ENCODE measurements around the gene NCOR1. TPM values are rescaled to one million over a fixed set of nuclear protein-coding genes. Genes with fewer than 3 reads are reported as not detected.
"Not testable (repeated sequence)": the region's sequence is repeated elsewhere in the genome, so short reads cannot be mapped to it uniquely, and the experiment has no call there.

NCOR1 gene
- total RNA-seq, 1 donor from 2014 or later, result 60.7 TPM

DNA sequence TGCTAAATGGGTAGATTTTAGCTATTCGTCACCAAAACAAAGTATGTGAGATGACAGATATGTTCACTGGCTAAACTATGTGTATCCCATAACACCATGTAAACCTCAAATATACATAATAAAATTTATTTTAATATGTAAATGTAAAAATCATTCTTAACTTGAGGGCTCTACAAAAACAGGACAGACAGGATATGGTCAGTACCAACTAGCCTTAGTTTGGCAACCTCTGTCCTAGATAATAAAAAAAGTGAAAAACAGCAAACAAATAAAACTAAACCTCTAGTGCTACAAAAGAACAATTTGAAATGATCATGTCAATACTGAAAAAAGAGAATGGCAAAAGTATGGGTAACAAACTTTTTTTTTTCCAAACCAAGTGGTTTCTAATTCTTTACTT lies 33.8 kb downstream of the NCOR1 start:
- intact Hi-C loops (cut with DNase I), result no loop called here
- ATAC-seq (no peak), DNase-seq (ENCODE audit: missing footprints) (no peak)

DNA sequence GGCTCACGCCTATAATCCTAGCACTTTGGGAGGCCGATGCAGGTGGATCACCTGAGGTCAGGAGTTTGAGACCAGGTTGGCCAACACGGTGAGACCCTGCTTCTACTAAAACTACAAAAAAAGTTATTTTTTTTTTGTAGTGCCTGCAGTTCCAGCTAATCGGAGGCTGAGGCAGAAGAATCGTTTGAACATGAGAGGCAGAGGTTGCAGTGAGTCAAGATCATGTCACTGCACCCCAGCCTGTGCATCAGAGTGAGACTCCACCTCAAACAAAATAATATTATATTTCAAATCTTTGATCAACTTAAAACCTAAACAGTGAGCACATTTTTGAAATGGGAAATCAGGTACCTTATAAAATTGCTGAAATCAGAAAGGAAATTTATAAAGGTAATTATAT lies 36.5 kb downstream of the NCOR1 start:
- DNase-seq (ENCODE audit: missing footprints), result no peak
- no peak for ATAC-seq
- intact Hi-C loops (cut with DNase I), result no loop called here

DNA sequence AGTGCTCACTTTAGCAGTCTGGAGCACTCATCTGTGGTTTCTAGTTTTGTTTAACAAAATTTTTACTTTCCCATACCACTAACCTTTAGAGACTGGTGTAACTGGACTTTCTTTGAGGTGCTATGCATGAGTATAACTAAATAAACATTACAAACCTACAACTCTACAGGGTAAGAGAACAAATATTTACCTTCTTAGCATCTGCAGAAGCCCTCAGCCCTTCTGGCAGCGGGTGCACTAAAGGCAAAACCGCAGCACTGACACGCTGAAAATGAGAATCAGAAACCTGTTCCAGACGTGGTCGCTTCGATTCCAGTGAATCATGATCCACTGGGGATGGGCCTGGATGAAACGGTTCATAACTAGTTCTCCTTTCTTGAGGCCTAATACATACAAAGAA lies 43.7 kb downstream of the NCOR1 start:
- ATAC-seq (no peak), DNase-seq (ENCODE audit: missing footprints) (no peak)
- intact Hi-C loops (cut with DNase I), result no loop called here

DNA sequence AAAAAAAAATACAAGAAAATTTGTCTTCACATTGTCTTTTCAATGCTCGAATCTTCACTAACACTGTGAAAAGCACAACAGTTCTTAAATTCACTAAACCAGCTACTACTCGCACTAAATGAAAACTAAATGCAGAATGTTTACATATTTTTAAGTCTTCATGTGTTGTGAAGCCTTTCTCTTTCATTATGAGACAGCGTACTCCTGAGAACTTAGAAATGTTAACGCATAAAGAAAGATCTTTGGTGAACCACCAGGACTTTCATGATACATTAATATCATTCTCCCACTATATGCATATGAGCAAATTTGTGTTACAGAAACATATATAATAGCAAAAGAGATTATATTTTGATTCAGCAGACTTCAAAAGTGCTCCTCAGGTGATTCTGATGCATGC lies 48.6 kb downstream of the NCOR1 start:
- intact Hi-C loops (cut with DNase I); ATAC-seq; DNase-seq (ENCODE audit: missing footprints): not testable (repeated sequence)

DNA sequence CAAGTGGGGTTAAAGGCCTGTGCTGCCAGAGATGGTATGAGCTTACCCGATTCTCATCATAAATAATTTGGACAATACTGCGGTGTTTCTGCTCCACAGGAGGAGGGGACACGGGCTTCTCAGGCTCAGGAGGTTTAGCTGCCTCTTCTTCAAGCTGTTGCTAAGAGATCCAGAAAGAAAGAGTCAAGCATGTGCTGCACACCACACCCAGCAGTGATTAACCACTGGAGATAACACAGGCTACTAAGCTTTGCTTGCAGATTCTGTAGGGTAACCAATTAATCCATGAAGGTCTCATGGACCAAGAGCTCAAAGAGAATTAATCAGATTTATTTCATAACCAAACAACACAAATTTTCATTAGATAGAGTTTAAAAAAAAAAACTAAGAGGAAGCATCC lies 56.6 kb downstream of the NCOR1 start:
- no peak for DNase-seq (ENCODE audit: missing footprints)
- intact Hi-C loops (cut with DNase I), result no loop called here
- ATAC-seq, result no peak

DNA sequence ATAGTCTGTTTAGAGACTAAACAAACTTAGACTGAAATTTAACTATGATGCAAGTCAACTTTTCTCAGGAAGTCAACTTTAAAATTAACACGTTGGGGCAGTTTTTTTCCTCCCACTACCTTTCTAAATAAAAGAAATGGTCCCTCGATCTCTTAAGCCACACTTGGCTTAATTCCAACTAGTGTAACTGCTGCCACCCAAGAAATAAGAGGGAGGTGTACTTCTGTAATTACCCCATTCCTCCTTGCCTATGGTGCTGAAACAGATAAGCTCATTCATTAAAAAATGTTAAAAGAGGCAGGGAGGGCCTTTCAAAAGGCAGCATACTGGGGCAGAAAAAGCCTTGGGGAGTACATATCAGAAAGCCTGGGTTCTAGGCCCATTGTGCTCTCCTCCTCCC lies 59.8 kb downstream of the NCOR1 start:
- no peak for ATAC-seq
- intact Hi-C loops (cut with DNase I), result no loop called here

DNA sequence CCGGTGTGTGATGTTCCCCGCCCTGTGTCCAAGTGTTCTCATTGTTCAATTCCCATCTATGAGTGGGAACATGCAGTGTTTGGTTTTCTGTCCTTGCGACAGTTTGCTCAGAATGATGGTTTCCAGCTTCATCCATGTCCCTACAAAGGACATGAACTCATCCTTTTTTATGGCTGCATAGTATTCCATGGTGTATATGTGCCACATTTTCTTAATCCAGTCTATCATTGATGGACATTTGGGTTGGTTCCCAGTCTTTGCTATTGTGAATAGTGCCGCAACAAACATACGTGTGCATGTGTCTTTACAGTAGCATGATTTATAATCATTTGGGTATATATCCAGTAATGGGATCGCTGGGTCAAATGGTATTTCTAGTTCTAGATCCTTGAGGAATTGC lies 63.0 kb downstream of the NCOR1 start:
- ATAC-seq; intact Hi-C loops (cut with DNase I); DNase-seq (ENCODE audit: missing footprints): not testable (repeated sequence)

More for the DNA sequence above, 59.8 kb downstream of the NCOR1 start:
- no peak for DNase-seq (ENCODE audit: missing footprints)

DNA sequence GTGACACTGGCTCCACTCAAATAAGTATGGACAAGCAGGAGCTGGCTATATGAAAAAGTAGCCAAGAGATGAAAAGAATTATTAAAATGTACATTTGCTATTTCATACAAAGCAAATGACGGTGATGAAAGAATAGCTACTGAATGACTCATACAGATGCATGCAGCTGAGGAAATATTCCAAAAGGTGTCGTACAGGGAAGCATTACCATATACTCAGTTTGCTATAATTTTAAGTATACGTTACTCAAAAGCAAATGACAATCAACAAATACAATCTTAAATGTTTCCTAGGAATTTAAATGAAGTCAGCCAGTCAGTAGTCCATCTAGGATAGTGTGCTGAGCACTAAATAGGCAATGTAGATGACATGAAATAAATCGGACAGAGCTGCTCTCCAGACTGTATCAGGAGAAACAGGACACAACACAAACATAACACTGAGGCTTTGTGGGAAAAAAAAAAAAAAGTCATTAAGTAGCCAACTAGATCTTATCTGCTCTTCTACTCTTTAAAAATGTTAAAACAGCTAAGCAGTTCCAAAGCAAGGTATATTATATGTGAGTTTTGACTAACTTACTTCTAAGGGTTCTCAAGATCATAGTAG lies 65.0 kb downstream of the NCOR1 start:
- ATAC-seq, result no peak
- DNase-seq (ENCODE audit: missing footprints), result no peak
- intact Hi-C loops (cut with DNase I), result no loop called here

DNA sequence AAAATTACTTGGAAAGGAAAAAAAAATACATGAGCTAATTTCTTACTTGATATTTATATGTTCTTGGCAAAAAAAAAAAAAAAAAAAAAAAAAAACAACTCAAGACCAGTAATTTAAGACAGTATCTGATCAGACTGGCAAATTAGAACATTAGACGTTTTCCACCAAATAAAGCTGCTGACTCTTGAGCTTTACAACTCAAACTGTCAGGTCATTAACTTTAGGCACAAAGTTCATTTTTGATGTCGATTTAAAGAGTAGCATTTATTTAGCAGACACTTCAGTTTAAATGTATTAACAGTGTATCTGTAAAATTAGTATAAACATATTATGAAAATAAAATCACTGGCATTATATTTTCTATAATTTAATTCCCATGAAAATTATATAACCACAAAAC lies 66.7 kb downstream of the NCOR1 start:
- ATAC-seq (no peak), DNase-seq (ENCODE audit: missing footprints) (no peak)
- intact Hi-C loops (cut with DNase I), result no loop called here

DNA sequence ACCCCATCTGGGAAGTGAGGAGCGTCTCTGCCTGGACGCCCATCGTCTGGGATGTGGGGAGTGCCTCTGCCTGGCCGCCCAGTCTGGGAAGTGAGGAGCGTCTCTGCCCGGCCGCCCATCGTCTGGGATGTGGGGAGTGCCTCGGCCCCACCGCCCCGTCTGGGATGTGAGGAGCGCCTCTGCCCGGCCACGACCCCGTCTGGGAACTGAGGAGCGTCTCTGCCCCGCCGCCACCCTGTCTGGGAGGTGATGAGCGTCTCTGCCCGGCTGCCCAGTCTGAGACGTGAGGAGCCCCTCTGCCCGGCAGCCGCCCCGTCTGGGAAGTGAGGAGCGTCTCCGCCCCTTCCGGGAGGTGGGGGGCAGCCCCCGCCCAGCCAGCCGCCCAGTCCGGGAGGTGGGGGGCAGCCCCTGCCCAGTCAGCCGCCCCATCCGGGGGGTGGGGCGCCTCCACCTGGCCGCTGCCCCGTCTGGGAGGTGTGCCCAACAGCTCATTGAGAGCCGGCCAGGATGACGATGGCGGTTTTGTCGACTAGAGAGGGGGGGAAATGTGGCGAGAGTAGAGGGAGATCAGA lies 69.9 kb downstream of the NCOR1 start:
- intact Hi-C loops (cut with DNase I); DNase-seq (ENCODE audit: missing footprints); ATAC-seq: not testable (repeated sequence)

DNA sequence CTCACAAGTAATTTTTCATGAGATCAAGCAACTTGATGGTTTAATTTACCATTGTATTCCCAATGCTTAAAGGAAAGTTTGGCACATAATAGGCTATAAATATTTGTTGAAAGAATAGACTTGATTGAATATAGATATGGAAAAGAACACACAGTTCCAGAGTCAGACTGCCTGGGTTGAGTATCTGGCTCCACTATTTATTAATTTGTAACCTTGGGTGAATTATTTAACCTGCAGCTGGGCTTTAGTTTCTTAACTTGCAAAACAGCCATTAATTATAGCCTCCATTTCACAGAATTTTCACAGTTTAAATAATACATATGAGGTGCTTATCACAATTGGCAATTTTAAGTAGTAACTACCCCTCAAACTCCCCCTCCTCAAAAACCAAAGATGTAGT lies 73.6 kb downstream of the NCOR1 start:
- intact Hi-C loops (cut with DNase I), result no loop called here
- DNase-seq (ENCODE audit: missing footprints), result no peak
- ATAC-seq, result no peak

DNA sequence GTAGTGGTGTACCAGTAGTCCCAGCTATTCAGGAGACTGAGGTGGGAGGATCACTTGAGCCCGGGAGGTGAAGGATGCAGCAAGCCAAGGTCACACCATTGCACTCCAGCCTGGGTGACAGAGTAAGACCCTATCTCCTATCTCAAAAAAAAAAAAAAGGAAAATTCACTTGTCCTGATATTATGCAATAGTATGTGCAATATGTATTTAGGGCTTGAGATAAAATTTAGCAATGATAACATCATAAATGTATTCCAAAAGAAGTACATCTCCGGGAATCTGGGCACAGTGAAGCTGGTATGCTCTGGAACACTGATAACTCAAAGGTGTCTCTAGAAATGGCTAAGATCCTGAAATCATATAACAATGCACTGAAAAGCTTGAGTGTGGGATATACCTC lies 74.5 kb downstream of the NCOR1 start:
- intact Hi-C loops (cut with DNase I), result no loop called here
- DNase-seq (ENCODE audit: missing footprints) (no peak), ATAC-seq (no peak)

DNA sequence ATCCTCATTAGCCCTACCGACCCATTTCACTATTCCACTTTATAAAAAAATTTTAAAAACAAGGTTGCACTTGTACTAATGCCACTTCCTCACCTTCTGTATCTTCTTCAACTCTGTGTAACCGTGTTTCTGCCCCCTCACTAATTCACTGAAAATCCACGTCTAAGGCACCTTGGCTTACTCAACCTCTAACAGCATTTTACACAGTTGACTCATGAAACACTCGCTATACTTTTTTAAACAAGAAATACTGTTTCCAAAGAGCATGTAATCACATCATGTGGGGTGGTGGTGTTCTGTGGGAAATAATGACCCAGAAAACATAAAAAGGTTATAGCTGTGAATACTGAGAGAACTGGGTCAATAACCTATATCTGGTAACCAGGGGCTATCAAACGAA lies 79.9 kb downstream of the NCOR1 start:
- DNase-seq (ENCODE audit: missing footprints) (no peak), ATAC-seq (no peak)
- intact Hi-C loops (cut with DNase I), result no loop called here

DNA sequence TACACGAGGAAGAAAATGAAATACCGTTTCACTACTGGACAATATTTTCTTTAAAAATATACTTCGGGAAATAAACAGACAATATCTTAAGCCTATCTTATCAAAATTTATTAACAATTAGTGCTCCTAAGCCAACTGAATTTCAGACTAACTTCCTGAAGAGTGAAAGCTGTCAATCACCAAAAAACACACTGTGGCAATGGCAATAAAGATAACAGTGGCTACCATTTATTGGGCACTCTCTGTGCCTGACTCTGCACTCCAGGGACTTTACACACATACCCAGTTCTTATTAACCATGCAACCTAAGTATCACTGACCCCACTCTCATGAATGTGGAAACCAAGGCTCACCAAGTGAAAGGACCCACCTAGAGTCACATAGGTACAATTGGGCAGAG lies 83.7 kb downstream of the NCOR1 start:
- no peak for DNase-seq (ENCODE audit: missing footprints)
- ATAC-seq, result no peak
- intact Hi-C loops (cut with DNase I), result no loop called here

DNA sequence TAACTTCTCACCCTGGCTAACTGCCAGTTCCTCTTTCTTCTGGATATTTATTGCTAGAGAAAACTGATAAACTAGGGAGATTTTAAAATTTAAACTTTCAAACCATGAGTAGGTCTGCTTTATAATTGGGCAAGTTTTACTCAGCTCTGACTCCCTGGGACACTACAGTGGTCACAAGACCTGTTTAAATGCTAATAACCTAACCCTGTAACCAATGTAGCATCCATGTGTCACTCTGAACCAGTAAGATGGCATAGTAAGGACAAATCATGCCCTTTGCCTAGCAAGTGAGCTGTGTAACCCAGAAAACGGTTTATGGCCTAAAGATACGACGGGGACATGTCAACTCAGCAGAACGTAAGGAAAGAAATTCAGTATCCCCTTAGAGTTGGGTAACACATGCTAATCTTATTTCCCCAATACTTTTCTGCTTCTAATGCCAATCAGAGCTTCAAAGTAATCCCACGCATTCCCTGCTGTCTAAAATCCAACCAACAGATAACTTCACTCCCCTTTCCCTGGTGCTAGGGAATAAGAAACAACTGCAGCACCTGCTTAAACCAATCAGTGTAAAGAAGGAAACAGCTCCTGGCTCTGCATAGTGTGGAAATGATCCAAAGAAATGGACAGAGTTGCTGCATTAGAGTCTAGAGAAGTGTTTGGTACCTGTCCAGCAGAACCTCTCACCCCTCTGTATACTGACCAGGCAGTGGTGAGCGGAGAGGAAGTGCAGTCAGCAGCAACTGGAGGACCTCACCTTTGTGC lies 85.7 kb downstream of the NCOR1 start:
- intact Hi-C loops (cut with DNase I), result no loop called here
- DNase-seq (ENCODE audit: missing footprints) (no peak), ATAC-seq (no peak)

DNA sequence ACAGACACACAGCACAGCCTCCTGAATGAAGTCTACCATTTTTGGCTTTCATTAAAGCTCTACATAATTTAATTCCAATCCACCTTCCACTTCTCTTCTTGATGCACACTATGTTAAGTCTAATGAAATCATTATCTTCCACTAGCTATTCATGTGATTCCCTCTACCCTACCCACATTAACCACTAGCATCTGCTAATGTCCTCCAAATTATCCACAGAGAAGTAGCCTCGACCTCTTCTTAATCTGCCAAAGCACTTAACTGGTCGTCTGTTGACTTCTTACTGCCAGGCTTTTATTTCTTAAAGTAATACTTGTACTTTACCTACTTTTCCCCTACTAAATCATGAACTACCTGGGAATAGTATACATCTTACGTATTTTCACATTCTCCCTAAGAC lies 91.8 kb downstream of the NCOR1 start:
- intact Hi-C loops (cut with DNase I), result no loop called here
- DNase-seq (ENCODE audit: missing footprints) (no peak), ATAC-seq (no peak)

DNA sequence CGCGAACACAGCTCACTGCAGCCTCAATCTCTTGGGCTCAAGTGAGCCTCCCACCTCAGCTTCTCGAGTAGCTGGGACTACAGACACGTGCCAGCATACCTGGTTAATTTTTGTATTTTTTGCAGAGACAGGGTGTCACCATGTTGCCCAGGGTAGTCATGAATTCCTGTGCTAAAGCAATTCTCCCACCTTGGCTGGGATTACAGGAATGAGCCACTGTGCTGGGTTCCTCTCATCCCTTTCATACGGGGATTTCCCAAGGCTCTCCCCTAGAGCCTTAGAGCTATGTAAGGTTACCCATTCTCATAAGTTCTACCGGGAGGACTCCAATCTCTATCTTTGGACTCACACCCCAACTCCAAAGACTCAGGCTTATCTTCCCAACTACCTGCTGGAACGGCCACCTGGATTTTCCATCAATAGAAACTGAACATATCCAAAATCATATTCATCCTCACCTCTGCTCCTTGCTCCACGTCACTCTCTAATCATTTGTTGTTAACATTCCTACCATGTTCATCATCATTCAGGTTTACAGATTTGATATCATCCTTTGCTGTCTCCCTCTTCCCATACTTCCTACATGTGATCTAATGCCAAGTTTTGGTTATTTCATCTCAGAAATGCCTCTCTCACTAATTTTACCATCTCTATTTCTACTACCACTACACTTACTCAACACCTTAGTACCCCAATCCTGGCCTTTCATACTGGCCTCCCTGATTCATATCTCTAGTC lies 92.5 kb downstream of the NCOR1 start:
- no peak for DNase-seq (ENCODE audit: missing footprints)
- no peak for ATAC-seq
- intact Hi-C loops (cut with DNase I), result no loop called here

DNA sequence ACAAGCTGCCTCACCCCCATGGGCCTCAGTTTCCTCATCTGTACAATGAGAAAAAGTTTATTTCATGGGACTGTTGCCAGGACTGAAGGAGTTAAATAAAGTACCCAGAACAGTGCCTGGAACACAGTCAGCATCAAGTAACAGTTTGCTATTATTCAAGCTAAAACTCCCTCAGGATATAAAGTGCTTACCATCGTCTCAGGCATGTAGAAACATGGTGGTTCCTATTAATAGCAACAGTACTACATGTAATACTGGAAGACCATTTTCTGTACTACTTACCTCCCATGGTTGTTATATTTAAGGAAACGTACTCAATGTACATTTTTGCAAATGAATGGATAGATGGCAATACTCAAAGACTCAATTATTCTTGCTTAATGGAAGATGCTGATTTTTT lies 93.4 kb downstream of the NCOR1 start:
- no peak for ATAC-seq
- intact Hi-C loops (cut with DNase I), result no loop called here

DNA sequence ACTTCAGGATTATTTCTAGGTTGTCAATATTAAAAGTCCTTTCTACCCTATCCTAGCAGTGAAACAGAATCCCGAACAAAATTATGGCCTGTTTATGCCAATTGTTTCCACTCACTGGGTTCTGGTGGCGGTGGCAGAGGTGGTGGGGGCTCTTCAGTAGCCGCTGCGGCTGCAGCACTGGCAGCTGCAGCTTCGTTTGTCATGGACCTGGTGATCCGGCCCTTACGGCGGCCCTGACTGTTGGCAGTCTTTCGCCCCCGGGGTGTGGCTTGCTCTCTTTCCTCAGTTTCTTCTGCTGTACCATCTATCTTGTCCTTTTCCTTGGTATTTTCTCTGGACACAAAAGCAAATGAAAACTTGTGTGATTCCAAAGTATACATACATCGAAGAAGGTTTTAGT lies 94.4 kb downstream of the NCOR1 start:
- intact Hi-C loops (cut with DNase I), result no loop called here
- DNase-seq (ENCODE audit: missing footprints) (no peak), ATAC-seq (no peak)

More for the DNA sequence above, 93.4 kb downstream of the NCOR1 start:
- DNase-seq (ENCODE audit: missing footprints), result no peak

DNA sequence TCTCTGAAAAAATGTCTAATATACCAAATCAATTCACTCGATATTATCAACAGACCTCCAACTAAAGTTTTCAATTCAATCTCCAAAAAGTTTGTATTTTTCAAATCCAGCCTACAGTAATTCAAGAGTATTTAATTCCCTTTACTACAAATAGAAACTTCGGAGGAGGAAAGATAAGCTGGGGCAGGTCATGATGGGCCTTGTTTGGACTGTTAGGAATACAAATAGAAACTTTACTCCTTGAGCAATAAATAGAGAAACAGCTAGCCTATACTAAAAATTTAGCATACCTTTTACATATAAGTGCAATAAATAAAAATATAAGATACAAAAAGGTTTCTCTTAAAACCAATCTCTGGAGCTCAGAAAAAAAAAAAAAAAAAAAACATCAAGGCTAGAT lies 98.2 kb downstream of the NCOR1 start:
- intact Hi-C loops (cut with DNase I), result no loop called here
- no peak for ATAC-seq
- DNase-seq (ENCODE audit: missing footprints), result no peak

All from Right ventricle myocardium inferior (tissue), 1 donor.